ENCODE measurements around the gene CYP8B1.

Gene CYP8B1, protein sequence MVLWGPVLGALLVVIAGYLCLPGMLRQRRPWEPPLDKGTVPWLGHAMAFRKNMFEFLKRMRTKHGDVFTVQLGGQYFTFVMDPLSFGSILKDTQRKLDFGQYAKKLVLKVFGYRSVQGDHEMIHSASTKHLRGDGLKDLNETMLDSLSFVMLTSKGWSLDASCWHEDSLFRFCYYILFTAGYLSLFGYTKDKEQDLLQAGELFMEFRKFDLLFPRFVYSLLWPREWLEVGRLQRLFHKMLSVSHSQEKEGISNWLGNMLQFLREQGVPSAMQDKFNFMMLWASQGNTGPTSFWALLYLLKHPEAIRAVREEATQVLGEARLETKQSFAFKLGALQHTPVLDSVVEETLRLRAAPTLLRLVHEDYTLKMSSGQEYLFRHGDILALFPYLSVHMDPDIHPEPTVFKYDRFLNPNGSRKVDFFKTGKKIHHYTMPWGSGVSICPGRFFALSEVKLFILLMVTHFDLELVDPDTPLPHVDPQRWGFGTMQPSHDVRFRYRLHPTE

GRCh38 chr3:42875325-42876151, at the start of gene CYP8B1:
CYP8B1 (minus strand) TSS chr3:42875879; CDS start chr3:42875816, 63 bp downstream.
- no peak within 1 kb of the TSS for H3K4me3 ChIP-seq (ENCODE audit: low read length)
- no peak for TF ChIP-seq ZNF274 (IDR thresholded peaks at IDR 0.05; ENCODE audit: low read depth, low read length)

DNA sequence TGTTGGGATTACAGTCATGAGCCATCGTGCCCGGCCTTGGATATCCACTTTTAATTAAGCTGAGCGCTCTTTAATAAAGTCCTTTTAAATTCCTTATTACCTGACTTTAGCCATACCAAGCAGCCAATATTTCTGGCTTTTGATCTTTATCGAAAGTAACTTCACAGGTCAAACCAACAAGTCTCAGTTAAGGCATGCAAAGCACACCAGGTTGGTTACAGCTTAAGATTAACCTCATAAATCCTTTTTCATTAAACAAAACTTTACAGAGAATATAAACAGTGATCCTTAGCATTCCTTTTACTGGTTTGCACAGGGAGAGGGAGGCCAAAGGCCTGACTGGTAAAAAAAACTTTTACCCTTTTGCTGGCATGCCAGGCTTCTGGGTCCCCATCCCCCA, 47.9 kb upstream of the CYP8B1 start:
- no peak for TF ChIP-seq ZNF274 (IDR thresholded peaks at IDR 0.05; ENCODE audit: low read depth, low read length)
- no peak overlapping the region for H3K4me3 ChIP-seq (ENCODE audit: low read length)

GRCh38 chr3:42914771-42915515, 39.3 kb upstream of the CYP8B1 start:
- no peak overlapping the region for H3K4me3 ChIP-seq (ENCODE audit: low read length)
- no peak for TF ChIP-seq ZNF274 (IDR thresholded peaks at IDR 0.05; ENCODE audit: low read depth, low read length)

DNA sequence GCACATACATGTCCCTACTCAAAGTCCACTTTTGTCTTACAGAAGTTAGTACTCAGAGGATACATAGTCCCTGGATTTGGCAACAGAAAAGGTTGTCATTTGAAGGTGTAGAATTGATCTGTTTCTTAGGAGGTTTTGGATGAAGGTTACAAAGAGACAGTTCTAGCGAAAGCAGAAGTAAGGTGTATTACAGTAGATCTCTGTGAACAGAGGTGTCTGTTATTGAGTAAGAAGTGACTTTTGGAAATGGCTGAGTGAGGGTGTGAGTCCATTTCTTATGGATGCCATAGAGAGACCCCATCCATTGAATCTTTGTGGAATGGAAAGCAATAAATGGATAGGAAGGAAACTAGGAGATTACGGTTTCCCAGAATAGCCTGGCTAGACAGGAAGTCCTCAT, 35.9 kb upstream of the CYP8B1 start:
- no peak for TF ChIP-seq ZNF274 (IDR thresholded peaks at IDR 0.05; ENCODE audit: low read depth, low read length)
- no peak overlapping the region for H3K4me3 ChIP-seq (ENCODE audit: low read length)

GRCh38 chr3:42908675-42909074, 33.0 kb upstream of the CYP8B1 start:
- no peak overlapping the region for H3K4me3 ChIP-seq (ENCODE audit: low read length)
- no peak for TF ChIP-seq ZNF274 (IDR thresholded peaks at IDR 0.05; ENCODE audit: low read depth, low read length)

- H3K4me3 ChIP-seq (ENCODE audit: low read length), result no peak overlapping the region
- no peak for TF ChIP-seq ZNF274 (IDR thresholded peaks at IDR 0.05; ENCODE audit: low read depth, low read length)
Observed at GRCh38 chr3:42906848-42907183, 31.1 kb upstream of the CYP8B1 start.

DNA sequence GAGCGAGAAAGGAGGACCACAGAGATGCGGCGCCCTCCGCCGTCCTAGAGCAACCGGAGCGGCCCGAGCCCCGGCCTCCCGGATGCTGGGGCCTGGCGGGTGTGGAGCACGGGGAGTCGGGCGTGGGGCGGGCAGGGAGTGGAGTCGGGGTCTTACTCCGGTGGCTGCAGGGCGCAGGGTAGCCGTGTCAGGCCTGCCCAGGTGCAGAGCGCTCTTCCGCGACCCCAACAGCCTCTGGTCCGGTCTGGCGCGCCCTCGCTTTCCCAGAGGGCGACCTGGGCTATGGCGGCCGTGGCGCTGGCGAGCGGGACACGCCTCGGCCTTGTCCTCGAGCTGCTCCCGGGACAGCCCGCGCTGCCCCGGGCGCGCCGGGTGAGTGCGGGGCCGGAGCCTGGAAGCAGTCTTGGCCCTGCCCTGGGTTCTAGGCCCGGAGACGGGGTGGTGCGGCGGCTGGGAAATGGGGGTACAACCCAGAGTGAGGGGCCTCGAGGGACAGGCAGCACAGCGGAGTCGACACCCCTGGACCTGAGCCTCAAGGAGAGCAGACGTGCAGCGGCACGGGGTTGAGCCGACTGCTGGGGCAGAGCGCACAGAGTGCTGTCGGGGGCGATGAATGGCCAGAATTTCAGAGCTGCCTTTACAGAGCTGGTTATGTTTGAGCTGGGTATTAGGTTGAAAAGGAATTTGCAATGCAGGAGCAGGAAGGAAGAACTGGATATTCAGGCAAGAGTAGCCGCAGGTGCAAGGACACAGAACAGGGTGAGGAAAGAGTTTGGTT, 30.6 kb upstream of the CYP8B1 start, which contains the start of gene ZNF662:
ZNF662 (plus strand) TSS at position 73 of the 778 bp plus-strand sequence. CDS start 1,973 bp downstream, outside the sequence.
- TF ChIP-seq ZNF274 (IDR thresholded peaks at IDR 0.05; ENCODE audit: low read depth, low read length), result no peak
- no peak within 1 kb of the TSS for H3K4me3 ChIP-seq (ENCODE audit: low read length)

DNA sequence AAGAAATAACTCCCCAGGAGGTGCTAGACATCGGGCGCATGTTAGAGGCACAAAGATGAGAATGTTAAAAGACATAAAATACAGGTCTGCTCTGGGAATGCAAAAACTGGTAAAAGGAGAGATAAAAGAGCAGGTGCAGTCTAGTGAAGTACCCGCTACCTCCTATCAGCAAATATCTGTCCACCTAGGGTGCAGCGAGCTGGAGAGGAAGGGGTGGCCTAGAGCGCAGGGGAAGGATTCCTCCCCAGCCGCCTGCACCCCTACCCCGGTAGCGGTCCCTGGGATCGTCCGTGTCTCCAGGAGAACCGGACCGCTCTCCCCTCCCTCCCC, 30.0 kb upstream of the CYP8B1 start:
- TF ChIP-seq ZNF274 (IDR thresholded peaks at IDR 0.05; ENCODE audit: low read depth, low read length), result no peak
- no peak overlapping the region for H3K4me3 ChIP-seq (ENCODE audit: low read length)

DNA sequence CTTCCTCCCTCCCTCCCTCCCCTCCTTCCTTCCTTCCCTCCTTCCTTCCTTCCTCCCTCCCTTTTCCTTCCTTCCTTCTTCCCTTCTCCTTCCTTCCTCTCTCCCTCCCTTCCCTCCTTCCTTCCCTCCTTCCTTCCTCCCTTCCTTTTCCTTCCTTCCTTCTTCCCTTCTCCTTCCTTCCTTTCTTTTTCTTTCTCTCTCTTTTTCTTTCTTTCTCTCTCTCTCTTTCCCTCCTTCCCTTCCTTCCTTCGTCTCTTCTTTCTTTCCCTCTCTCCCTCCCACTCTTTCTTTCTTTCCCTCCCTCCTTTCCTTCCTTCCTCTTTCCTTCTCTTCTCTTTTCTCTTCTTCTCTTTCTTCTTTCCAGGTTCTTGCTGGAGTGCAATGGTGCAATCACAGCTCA, 28.4 kb upstream of the CYP8B1 start:
- H3K4me3 ChIP-seq (ENCODE audit: low read length), result no peak overlapping the region
- TF ChIP-seq ZNF274 (IDR thresholded peaks at IDR 0.05; ENCODE audit: low read depth, low read length), result no peak

GRCh38 chr3:42902257-42902656, 26.6 kb upstream of the CYP8B1 start:
- no peak for TF ChIP-seq ZNF274 (IDR thresholded peaks at IDR 0.05; ENCODE audit: low read depth, low read length)
- no peak overlapping the region for H3K4me3 ChIP-seq (ENCODE audit: low read length)

DNA sequence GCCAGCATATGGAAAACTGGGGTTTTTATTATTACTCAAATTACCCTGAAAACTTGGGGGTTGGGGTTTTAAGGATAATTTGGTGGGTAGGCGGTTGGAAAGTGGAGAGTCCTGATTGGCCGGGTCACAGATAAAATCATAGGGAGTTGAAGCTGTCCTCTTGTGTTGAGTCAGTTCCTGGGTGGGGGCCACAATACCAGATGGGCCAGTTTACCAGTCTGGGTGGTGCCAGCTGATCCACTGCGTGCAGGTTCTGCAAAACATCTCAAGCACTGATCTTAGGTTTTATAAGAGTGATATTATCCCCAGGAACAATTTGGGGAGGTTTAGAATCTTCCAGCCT, 25.4 kb upstream of the CYP8B1 start:
- no peak overlapping the region for H3K4me3 ChIP-seq (ENCODE audit: low read length)
- TF ChIP-seq ZNF274 (IDR thresholded peaks at IDR 0.05; ENCODE audit: low read depth, low read length), result no peak

DNA sequence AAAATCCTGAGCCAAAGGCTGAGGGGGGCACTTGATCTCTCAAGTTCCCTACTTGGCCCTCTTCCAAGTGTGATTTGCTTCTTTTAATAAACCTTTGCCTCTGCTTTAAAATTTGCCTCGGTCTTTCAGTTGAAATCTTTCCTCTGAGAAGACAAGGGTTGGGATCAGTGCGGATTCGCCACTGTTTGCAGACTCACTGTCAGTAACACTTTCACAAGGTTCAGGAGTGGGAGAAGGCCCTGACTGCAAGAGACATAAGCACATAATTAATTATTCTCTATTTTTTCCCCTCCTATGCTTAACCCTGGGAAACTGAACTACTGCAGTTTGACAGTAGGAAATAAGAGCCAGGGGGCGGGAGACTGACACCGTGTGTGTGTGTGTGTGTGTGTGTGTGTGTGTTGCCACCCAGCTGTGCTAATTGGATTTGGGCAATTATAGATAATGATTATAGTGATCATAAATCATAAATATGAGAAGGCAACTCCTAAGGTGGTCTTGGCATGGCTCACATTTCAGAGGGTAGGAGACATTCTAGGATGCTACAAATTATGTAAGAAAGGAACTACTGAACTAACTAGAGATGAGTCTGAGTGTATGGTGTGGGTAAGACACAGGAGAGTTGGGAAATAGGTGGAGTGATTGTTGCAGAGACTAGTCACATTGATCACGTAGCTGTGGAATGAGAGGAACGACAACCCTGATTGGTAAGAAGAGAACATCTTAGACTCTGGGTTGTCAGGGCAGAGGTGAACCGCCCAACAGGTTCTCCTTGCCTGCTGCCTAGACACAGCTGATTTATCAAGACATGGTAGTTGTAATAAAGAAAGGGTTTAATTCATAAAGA, 24.8 kb upstream of the CYP8B1 start:
- no peak overlapping the region for H3K4me3 ChIP-seq (ENCODE audit: low read length)
- no peak for TF ChIP-seq ZNF274 (IDR thresholded peaks at IDR 0.05; ENCODE audit: low read depth, low read length)
